OCI-LY7 (cell line): ENCODE measurements around the gene ELK4. TPM values are rescaled to one million over a fixed set of nuclear protein-coding genes. Genes with fewer than 3 reads are reported as not detected.
A peak's percentile ranks its signal among the peaks of the same experiment; 100 is the strongest.

Source experiments
- BruUV-seq: library from RNA; stranded (reverse); fragments of 400-500 nt; replicated peaks from 2 replicates; lab custom pipeline; 2021; lab: Mats Ljungman, UMichigan
- CTCF ChIA-PET: fragments of 300-600 bp; sonication (Branson Sonifier 250); formaldehyde crosslinking; loops from one replicate; lab custom pipeline; 2022; ENCODE audit warnings: antibody characterized with exemption; ENCODE audit not compliant: unreplicated experiment; lab: Charles Lee
- POLR2A ChIA-PET: fragments of 300-600 bp; sonication (Branson Sonifier 250); formaldehyde crosslinking; loops from one replicate; lab custom pipeline; 2022; ENCODE audit warnings: antibody characterized with exemption; lab: Charles Lee
- DNase-seq: peaks from one replicate; pipeline ENCODE4 v3.0.0-alpha.2; 2015; ENCODE audit warnings: low spot score
- H2AFZ ChIP-seq: fragments of 200-600 bp; sonication (generic), shearing (Covaris generic); 2 replicates; pipeline ENCODE4 v1.6.1; 2014; ENCODE audit warnings: mild to moderate bottlenecking, antibody characterized with exemption, low read length, moderate library complexity
- H3K27ac ChIP-seq: fragments of 200-600 bp; sonication (generic); 2 replicates; pipeline ENCODE4 v1.5.1; 2014; ENCODE audit warnings: mixed run types, low read depth, mild to moderate bottlenecking, moderate library complexity, low read length, inconsistent platforms; ENCODE audit not compliant: poor library complexity, severe bottlenecking
- H3K36me3 ChIP-seq: fragments of 200-600 bp; sonication (generic); 2 replicates; pipeline ENCODE4 v1.6.1; 2014; ENCODE audit warnings: mild to moderate bottlenecking, antibody characterized with exemption, low read length, moderate library complexity, mixed read lengths; ENCODE audit not compliant: insufficient read depth
- H3K4me1 ChIP-seq: fragments of 200-600 bp; sonication (generic); 2 replicates; pipeline ENCODE4 v1.5.1; 2014; ENCODE audit warnings: mild to moderate bottlenecking, low read length; ENCODE audit not compliant: insufficient read depth, poor library complexity, severe bottlenecking
- H3K4me2 ChIP-seq: fragments of 200-600 bp; sonication (generic); 2 replicates; pipeline ENCODE4 v1.6.1; 2014; ENCODE audit warnings: mild to moderate bottlenecking, low read length
- H3K4me3 ChIP-seq: fragments of 200-600 bp; sonication (generic); 2 replicates; pipeline ENCODE4 v1.5.1; 2014; ENCODE audit warnings: mild to moderate bottlenecking, low read depth, low read length; ENCODE audit not compliant: poor library complexity, severe bottlenecking
- H3K79me2 ChIP-seq: fragments of 200-600 bp; sonication (generic); 2 replicates; pipeline ENCODE4 v1.6.1; 2016; ENCODE audit warnings: low read depth, mild to moderate bottlenecking, low read length, moderate library complexity, mixed read lengths; ENCODE audit not compliant: insufficient read depth
- H3K9me2 ChIP-seq: fragments of 200-600 bp; sonication (generic); 2 replicates; pipeline ENCODE4 v1.6.1; 2016; ENCODE audit warnings: mild to moderate bottlenecking, low read length, mixed read lengths; ENCODE audit not compliant: insufficient read depth
- H3K9me3 ChIP-seq: fragments of 200-600 bp; sonication (generic); 2 replicates; pipeline ENCODE4 v1.6.1; 2014; ENCODE audit warnings: mild to moderate bottlenecking, mixed run types, low read length, mixed read lengths
- H4K20me1 ChIP-seq: fragments of 200-600 bp; sonication (generic); 2 replicates; pipeline ENCODE4 v1.6.1; 2014; ENCODE audit warnings: mild to moderate bottlenecking, antibody characterized with exemption, low read length, moderate library complexity, mixed read lengths; ENCODE audit not compliant: insufficient read depth
- EZH2phosphoT487 ChIP-seq: fragments of 200-600 bp; sonication (generic); IDR thresholded peaks from 2 replicates; pipeline ENCODE4 v1.6.1; 2018; ENCODE audit warnings: low read depth, borderline replicate concordance, mild to moderate bottlenecking, mixed run types, antibody characterized with exemption, low read length, moderate library complexity, mixed read lengths
- intact Hi-C: fragments of 100-400 bp; cut with micrococcal nuclease; formaldehyde crosslinking; loops from one replicate; pipeline ENCODE4 v1.10.0; 2022; ENCODE audit not compliant: unreplicated experiment
- total RNA-seq, 2 experiments: library from RNA; depleted of rRNA in 1 of 2; stranded (reverse); fragments of >200 nt in 1 of 2; shearing (Covaris generic) in 1 of 2; gene quantifications; 2 replicates each; pipeline ENCODE4 v1.2.3, GENCODE V29; 2014 to 2022
- TF ChIP-seq, protein P1 (sequence below): fragments of 200-600 bp; sonication (generic); conservative IDR thresholded peaks from 2 replicates; pipeline ENCODE4 v1.5.1; 2014; ENCODE audit warnings: mild to moderate bottlenecking, antibody characterized with exemption, low read length, moderate library complexity, mixed read lengths

The ELK4 gene
- total RNA-seq, 2 experiments from 2014 or later: 26.4 to 88.3 TPM

DNA sequence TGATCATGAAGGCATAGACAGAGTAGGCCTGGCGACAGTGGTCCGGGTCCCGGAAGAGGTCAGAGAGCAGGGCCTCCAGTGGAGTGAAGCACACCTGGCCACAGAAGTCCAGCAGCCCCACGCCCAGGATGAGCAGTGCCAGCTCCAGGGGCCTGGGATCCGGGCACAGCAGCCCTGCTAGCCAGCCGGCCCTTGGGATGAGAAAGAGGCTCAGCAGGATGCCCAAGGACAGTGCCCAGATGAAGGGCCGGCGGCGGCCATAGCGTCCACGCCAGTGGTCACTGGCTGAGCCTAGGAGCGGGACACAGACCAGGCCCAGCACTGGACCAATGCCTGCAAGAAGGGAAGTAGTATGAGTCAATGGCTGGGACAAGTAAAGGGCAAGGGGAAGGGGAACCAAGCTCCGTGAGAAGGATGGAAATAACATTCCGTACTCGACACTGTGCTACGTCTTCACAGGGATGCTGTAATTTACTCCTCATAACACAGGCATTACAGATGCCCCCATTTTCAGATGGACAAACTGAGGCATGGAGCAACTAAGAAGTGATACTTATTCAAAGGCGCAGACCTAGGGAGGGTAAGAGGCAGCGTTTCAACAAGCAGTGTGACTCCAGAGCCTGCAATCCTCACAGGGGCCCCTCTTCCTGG is 31.6 kb upstream of the ELK4 start:
- H3K79me2 ChIP-seq: no peaks in the 10 kb centered on the region
- H4K20me1 ChIP-seq: no peaks in the 10 kb centered on the region
- no peak overlapping the region for H3K4me2 ChIP-seq
- no peak overlapping the region for H2AFZ ChIP-seq
- no peak for TF ChIP-seq EZH2phosphoT487
- TF ChIP-seq, protein P1, sequence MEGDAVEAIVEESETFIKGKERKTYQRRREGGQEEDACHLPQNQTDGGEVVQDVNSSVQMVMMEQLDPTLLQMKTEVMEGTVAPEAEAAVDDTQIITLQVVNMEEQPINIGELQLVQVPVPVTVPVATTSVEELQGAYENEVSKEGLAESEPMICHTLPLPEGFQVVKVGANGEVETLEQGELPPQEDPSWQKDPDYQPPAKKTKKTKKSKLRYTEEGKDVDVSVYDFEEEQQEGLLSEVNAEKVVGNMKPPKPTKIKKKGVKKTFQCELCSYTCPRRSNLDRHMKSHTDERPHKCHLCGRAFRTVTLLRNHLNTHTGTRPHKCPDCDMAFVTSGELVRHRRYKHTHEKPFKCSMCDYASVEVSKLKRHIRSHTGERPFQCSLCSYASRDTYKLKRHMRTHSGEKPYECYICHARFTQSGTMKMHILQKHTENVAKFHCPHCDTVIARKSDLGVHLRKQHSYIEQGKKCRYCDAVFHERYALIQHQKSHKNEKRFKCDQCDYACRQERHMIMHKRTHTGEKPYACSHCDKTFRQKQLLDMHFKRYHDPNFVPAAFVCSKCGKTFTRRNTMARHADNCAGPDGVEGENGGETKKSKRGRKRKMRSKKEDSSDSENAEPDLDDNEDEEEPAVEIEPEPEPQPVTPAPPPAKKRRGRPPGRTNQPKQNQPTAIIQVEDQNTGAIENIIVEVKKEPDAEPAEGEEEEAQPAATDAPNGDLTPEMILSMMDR: no peak
- peaks cover 65% of the 10 kb centered on the region for H3K4me1 ChIP-seq
- intact Hi-C loops: no loop called here
- POLR2A ChIA-PET: interaction anchor here (1.2 to 5.5 kb wide), 2 partner anchors 46 to 70 kb away, joined by 7 to 38 read pairs; no protein-coding TSS in a partner anchor
- DNase-seq: no peak
- H3K9me3 ChIP-seq: no peaks in the 10 kb centered on the region
- no peaks in the 10 kb centered on the region for H3K9me2 ChIP-seq
- peak overlapping the region; percentile 81 for H3K27ac ChIP-seq
- CTCF ChIA-PET: interaction anchor here (1.2 to 1.5 kb wide), 2 partner anchors 48 to 71 kb away, joined by 6 to 7 read pairs; no protein-coding TSS in a partner anchor
- no peak overlapping the region for H3K4me3 ChIP-seq
- BruUV-seq: no TSS peak
- no peaks in the 10 kb centered on the region for H3K36me3 ChIP-seq

DNA sequence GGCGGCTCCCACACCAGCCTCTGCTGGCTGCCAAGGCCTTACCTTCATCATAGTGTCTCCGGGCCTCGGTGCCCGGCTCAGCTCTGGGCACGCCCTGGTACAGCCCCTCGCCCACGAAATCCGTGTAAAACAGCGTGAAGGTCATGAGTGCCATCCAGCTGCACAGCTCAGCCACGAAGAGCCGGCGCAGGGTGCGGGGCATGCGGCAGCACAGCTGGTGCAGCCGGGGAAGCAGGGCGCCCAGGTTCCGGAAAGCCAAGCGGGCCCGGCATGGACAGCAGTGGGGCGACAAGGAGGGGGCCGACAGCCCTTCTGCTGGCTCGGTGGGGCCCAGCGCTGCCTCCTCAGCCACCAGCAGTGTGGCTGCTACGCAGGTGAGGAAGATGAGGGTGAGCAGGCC is 31.0 kb upstream of the ELK4 start:
- H3K9me2 ChIP-seq: no peaks in the 10 kb centered on the region
- H3K4me3 ChIP-seq: no peak overlapping the region
- no peaks in the 10 kb centered on the region for H3K36me3 ChIP-seq
- TF ChIP-seq EZH2phosphoT487: no peak
- TF ChIP-seq, protein P1: no peak
- H2AFZ ChIP-seq: no peak overlapping the region
- H3K9me3 ChIP-seq: no peaks in the 10 kb centered on the region
- H3K27ac ChIP-seq: no peak overlapping the region
- no peak for DNase-seq
- peaks cover 59% of the 10 kb centered on the region for H3K4me1 ChIP-seq
- no peaks in the 10 kb centered on the region for H3K79me2 ChIP-seq
- no peaks in the 10 kb centered on the region for H4K20me1 ChIP-seq
- POLR2A ChIA-PET: interaction anchor here (0.6 to 5.5 kb wide), 2 partner anchors 47 to 63 kb away, joined by 3 to 38 read pairs; no protein-coding TSS in a partner anchor
- intact Hi-C loops: no loop called here
- no peak overlapping the region for H3K4me2 ChIP-seq
- CTCF ChIA-PET: no interaction called here
- no TSS peak for BruUV-seq

DNA sequence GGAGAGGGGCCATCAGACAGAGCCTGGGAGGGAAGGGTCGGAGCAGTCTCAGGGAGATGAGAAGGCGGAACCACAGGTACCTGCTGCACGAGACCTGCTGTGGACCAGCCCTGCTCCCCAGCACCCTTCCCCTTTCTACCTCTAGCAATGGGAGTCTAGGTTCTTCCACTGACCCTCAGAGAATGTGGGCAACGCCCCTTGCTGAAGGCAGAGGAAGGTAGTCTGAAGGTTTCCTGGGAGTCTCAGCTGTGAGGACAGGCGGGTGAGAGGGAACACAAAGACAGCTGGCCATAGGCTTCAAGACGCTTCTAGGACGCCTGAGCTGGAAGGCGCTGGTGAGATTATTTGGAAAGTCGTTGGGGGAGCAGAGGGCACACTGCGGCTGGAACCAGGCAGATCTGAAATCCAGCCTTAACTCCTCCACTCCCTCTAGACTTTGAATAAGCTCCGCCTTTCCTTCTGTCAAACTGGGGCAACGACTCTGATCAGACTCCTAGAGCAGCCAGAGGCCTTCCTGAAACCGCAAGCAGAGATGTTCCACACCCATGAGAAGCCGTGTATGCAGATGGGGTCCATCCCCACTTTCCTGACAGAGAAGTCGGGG is 30.4 kb upstream of the ELK4 start:
- peaks cover 54% of the 10 kb centered on the region for H3K4me1 ChIP-seq
- no peak overlapping the region for H2AFZ ChIP-seq
- H3K27ac ChIP-seq: no peak overlapping the region
- H3K79me2 ChIP-seq: no peaks in the 10 kb centered on the region
- no peaks in the 10 kb centered on the region for H3K9me3 ChIP-seq
- no peaks in the 10 kb centered on the region for H3K36me3 ChIP-seq
- H4K20me1 ChIP-seq: no peaks in the 10 kb centered on the region
- no peak overlapping the region for H3K4me3 ChIP-seq
- TF ChIP-seq EZH2phosphoT487: no peak
- TF ChIP-seq, protein P1: no peak
- no peak overlapping the region for H3K4me2 ChIP-seq
- no peak for DNase-seq
- CTCF ChIA-PET: no interaction called here
- intact Hi-C loops: no loop called here
- BruUV-seq: no TSS peak
- POLR2A ChIA-PET: interaction anchor here (0.6 to 5.5 kb wide), 2 partner anchors 48 to 64 kb away, joined by 3 to 38 read pairs; no protein-coding TSS in a partner anchor
- H3K9me2 ChIP-seq: no peaks in the 10 kb centered on the region
